T-helper 17 cell (primary cell): ENCODE results near the gene TBC1D8B. TPM values are rescaled to one million over a fixed set of nuclear protein-coding genes. Genes with fewer than 3 reads are reported as not detected.
A peak's percentile ranks its signal among the peaks of the same experiment; 100 is the strongest.
"Not testable (repeated sequence)": the region's sequence is repeated elsewhere in the genome, so short reads cannot be mapped to it uniquely, and the experiment has no call there.

Experiments used
- ATAC-seq: fragments of 150-1000 bp; cut with Tn5 transposase; 2 replicates; pipeline ENCODE4 v1.10.0; 2021; ENCODE audit warnings: mild to moderate bottlenecking, moderate library complexity
- DNase-seq, 3 donors: peaks; one replicate each; pipeline versions ENCODE4 v3.0.0 to v3.0.0-alpha.2; 2020 to 2021
- H3K9me3 ChIP-seq: one replicate; pipeline ENCODE4 v1.7.0; 2013; ENCODE audit warnings: low read length, mild to moderate bottlenecking; ENCODE audit not compliant: control insufficient read depth, poor library complexity, severe bottlenecking
- H3K27ac Mint-ChIP-seq: one replicate; pipeline ENCODE4 v1.8.0; 2022; ENCODE audit warnings: mild to moderate bottlenecking, moderate library complexity, mixed read lengths
- H3K27me3 Mint-ChIP-seq: one replicate; pipeline ENCODE4 v1.8.0; 2022; ENCODE audit warnings: mixed read lengths
- H3K36me3 Mint-ChIP-seq: one replicate; pipeline ENCODE4 v1.8.0; 2022; ENCODE audit warnings: low read depth, mixed read lengths
- H3K4me1 Mint-ChIP-seq: one replicate; pipeline ENCODE4 v1.8.0; 2022; ENCODE audit warnings: mild to moderate bottlenecking, mixed read lengths
- H3K4me3 Mint-ChIP-seq: one replicate; pipeline ENCODE4 v1.8.0; 2022; ENCODE audit warnings: mild to moderate bottlenecking, moderate library complexity, mixed read lengths
- total RNA-seq, 4 donors: library from RNA in 2 of 4; stranded (reverse) in 2 of 4; gene quantifications; one replicate each; pipeline ENCODE4 v1.2.3 and lab custom pipeline; 2022 to 2026

TBC1D8B gene
- total RNA-seq, 2 donors from 2014 or later: 0.65 to 1.8 TPM

DNA sequence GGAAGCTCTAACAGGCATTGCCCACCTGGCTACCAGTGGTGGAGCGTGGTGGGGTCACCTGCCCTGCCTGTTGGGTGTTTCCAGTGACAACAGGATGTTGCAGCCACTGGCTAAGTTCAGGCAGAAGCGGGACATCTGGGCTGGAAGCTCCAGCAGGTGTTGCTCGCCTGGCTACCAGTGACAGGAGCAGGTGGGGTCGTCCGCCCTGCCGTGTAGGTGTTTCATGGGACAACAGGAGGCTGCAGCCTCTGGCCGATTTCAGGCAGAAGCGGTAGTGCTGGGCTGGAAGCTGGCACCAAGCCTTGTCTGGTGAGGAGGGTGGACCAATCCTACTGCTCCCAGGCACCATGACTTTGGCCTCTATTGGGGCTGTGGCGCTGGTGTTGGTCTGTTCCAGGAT, 61.2 kb downstream of the TBC1D8B start:
- Mint-ChIP-seq H3K27ac (no peak overlapping the region), H3K4me1 (no peaks in the 10 kb centered on the region), H3K36me3 (no peaks in the 10 kb centered on the region), H3K4me3 (no peak overlapping the region), H3K27me3 (no peaks in the 10 kb centered on the region)
- no peak for DNase-seq
- no peak for ATAC-seq
- no peaks in the 10 kb centered on the region for H3K9me3 ChIP-seq

DNA sequence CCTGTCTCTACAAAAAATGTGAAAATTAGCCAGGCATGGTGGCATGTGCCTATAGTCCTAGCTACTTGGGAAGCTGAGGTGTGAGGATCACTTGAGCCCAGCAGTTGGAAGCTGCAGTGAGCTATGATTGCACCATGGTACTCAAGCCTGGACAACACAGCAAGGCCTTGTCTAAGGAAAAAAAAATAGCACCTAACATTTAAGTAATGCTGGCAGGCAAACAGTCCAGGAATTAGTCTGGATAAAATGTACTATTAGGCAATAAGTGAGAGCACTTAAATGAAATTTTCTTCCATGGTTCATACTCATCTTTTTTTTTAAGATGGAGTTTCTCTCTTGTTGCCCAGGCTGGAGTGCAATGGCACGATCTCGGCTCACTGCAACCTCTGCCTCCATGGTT, 70.3 kb downstream of the TBC1D8B start:
- not testable (repeated sequence) for H3K27ac Mint-ChIP-seq, H3K4me3 Mint-ChIP-seq, H3K4me1 Mint-ChIP-seq, ATAC-seq, H3K27me3 Mint-ChIP-seq, H3K36me3 Mint-ChIP-seq, DNase-seq, H3K9me3 ChIP-seq

DNA sequence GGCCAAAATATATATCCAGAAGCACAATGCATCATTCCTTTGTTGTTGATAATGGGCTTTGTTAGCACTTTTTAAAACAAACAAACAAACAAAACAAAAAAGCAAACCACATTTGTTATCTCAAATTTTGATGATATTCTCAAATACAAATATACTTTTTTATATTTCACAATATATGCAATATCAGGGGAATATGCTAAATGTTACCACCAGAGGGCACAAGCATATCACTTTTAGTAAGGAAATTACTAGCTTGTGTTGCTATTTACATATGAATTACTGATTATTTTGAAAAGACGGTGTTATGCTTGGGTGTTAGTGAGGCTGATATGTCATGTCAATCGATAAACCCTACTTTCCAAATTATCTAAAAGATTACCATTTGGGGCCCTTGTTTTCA, 71.6 kb downstream of the TBC1D8B start:
- DNase-seq (no peak), ATAC-seq (no peak)
- no peak overlapping the region for H3K4me3 Mint-ChIP-seq
- no peaks in the 10 kb centered on the region for H3K36me3 Mint-ChIP-seq
- H3K9me3 ChIP-seq: no peaks in the 10 kb centered on the region
- H3K4me1 Mint-ChIP-seq: no peaks in the 10 kb centered on the region
- H3K27ac Mint-ChIP-seq: no peak overlapping the region
- peaks cover 11% of the 10 kb centered on the region for H3K27me3 Mint-ChIP-seq

DNA sequence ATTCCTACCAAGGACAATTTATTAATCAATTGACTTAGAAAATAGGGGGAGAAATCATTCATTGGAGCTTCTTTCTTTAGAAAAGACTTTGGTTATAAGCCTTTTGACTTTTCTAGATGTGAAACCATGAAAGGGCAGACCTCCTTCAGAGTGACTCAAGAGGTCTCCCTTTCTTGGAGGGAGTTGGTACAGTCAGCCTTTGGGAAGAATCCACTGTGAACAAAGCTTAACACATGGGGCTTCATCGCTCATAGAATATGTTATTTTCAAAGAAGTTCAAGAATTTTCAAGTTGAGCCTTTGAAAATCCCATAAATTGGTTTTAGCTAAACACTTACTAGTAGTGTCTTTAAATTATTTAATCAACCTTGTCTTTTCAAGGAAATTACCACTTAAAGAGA, 72.7 kb downstream of the TBC1D8B start:
- Mint-ChIP-seq H3K36me3 (no peaks in the 10 kb centered on the region), H3K4me3 (no peak overlapping the region), H3K27ac (no peak overlapping the region), H3K4me1 (no peaks in the 10 kb centered on the region), H3K27me3 (peaks cover 18% of the 10 kb centered on the region)
- ATAC-seq (no peak), DNase-seq (no peak)
- no peaks in the 10 kb centered on the region for H3K9me3 ChIP-seq

DNA sequence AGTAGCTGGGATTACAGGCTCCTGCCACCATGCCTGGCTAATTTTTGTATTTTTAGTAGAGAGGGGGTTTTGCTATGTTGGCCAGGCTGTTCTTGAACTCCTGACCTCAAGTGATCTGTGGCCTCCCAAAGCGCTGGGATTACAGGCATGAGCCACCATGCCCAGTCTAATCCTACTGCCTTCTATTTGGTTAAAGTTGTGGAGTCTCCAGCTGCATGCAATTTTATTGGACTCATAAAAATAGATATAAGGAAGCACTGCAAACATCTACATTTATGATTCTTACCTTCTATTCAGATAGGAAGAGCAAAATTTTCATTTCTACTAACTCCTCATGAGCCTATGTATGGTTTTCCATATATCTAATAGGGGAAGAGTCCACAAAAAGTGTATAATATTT, 87.0 kb downstream of the TBC1D8B start:
- ATAC-seq: no peak
- no peak for DNase-seq
- Mint-ChIP-seq H3K36me3 (no peaks in the 10 kb centered on the region), H3K27ac (no peak overlapping the region), H3K27me3 (peaks cover 8% of the 10 kb centered on the region), H3K4me3 (no peak overlapping the region), H3K4me1 (no peaks in the 10 kb centered on the region)
- H3K9me3 ChIP-seq: no peaks in the 10 kb centered on the region

DNA sequence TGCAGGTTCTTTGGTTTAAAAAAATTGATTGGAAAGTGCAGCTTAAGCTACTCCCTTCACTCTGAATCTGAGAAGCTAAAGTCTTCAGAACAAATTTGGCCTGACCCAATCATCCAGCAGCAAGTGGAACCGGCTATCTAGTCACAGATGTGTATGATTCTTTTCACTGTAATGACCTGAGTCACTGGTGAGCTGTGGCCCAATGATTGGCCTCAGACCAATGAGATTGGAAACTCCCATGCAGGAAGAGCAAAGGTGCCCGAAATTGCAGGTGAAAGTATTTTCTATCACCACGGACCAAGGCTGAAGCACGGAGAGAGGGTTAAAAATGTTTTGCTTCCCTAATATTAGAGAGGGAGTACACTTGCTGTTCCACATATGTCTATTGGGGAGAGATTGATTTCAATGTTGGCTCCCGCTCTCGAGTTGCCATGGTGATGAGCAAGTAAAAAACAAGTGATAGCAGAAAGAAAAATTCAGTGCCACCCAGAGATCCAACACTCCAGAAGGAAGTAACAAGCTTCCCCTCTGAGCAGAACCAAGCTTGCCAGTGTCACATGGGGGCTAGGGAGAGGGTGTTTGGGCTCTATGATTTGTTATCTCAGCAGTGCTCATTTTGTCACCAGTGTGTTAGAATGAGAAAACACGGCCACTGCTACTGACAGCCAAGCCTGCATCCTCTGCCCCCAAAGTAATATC, 89.4 kb downstream of the TBC1D8B start:
- Mint-ChIP-seq H3K27ac (no peak overlapping the region), H3K36me3 (no peaks in the 10 kb centered on the region), H3K27me3 (peaks cover 8% of the 10 kb centered on the region), H3K4me3 (no peak overlapping the region), H3K4me1 (no peaks in the 10 kb centered on the region)
- DNase-seq (no peak), ATAC-seq (no peak)
- H3K9me3 ChIP-seq: no peaks in the 10 kb centered on the region

DNA sequence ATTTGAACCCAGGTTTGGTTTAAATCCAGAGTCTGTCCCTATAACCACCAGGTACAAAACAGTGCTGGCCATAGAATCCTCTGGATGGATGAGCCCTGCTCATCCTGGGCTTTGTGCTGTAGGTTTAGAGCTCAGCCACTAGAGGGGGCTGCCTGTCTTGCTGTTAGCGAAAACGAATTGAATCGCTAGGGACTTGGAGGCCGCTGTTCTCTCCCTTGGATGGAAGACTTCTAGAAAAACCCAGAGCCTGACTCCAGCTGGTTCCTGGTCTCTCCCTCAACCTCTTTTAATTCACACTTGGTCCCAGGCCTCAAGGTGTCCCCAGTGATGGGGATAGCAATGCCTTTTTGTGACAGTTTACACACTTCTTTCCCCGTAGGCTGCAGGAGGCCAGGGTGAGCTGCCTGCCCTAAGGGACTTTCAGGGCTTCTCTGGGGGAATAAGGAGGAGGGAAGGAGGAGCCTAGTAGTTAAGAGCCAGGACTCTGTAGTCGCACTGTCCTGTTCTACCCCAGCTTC, 92.0 kb downstream of the TBC1D8B start:
- Mint-ChIP-seq H3K4me1 (no peaks in the 10 kb centered on the region), H3K27me3 (peaks cover 8% of the 10 kb centered on the region), H3K27ac (no peak overlapping the region), H3K36me3 (no peaks in the 10 kb centered on the region), H3K4me3 (peak overlapping the region; percentile 49)
- DNase-seq (peak; percentile 9 to 21 (median 14)), ATAC-seq (peak; percentile 60)
- no peaks in the 10 kb centered on the region for H3K9me3 ChIP-seq

DNA sequence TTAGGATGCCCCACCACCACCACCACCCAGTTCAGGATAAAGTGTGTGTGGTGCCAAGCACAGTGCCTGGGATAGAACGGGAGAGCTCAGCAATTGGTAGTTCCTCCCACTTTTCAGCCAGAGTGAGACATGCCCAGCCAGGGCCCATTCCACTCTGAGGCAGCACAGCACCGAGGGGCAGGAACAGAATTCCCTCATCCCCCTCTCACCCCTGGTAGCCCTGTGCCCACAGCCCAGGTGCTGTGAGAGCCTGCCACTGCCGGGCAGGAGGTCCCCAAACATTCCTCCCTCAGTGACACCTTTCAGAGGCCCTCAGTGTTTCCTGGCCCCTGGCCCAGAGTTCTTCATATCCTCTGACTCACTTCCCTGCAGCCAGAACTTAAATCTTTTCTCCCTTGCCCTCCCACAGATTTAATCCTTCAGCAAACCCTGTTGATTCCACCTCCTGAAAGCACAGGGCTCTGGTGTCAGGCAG, 92.5 kb downstream of the TBC1D8B start:
- ATAC-seq: no peak
- Mint-ChIP-seq H3K36me3 (no peaks in the 10 kb centered on the region), H3K27me3 (peaks cover 8% of the 10 kb centered on the region), H3K4me1 (no peaks in the 10 kb centered on the region), H3K4me3 (no peak overlapping the region), H3K27ac (no peak overlapping the region)
- no peak for DNase-seq
- no peaks in the 10 kb centered on the region for H3K9me3 ChIP-seq

DNA sequence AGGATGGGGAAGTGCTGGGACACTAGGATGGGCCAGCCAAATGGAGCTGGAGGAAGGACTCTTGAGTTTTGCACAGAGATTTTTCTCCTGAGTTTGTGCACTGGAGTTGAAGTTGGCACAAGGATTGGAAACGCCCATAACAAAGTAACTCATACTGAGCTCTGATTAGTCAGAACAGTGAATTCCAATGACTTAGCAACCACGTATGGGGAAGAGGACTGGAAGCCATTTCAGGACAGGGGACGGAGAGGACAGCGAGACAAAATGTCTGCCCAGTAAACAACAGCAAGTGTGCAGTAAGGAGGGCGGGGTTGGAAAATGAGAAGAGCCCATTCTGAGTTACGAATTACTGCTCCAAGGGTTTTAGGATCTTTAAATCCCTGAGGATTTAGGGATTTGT, 94.8 kb downstream of the TBC1D8B start:
- Mint-ChIP-seq H3K27ac (no peak overlapping the region), H3K27me3 (peaks cover 8% of the 10 kb centered on the region), H3K36me3 (no peaks in the 10 kb centered on the region), H3K4me3 (no peak overlapping the region), H3K4me1 (no peaks in the 10 kb centered on the region)
- DNase-seq: no peak
- no peaks in the 10 kb centered on the region for H3K9me3 ChIP-seq
- no peak for ATAC-seq

DNA sequence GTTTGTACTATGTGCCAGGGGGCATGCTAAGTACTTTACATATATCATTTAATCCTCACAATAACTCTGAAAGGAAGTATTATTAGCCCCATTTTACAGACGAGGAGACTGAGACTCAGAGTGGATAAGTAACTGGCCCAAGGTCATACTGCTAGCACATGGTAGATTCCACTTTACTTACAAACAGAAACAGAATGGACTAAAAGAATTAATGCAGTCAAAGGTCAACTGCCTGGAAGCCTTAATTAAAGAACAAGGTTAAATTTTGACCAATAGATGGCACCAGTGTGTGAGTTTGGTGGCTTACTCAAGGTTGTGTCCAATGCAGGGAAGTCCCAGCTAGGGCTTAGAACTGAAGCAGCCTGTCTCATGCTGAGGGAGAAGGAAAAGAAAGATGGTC, 96.0 kb downstream of the TBC1D8B start:
- Mint-ChIP-seq H3K27me3 (peaks cover 2% of the 10 kb centered on the region), H3K36me3 (no peaks in the 10 kb centered on the region), H3K4me1 (no peaks in the 10 kb centered on the region), H3K4me3 (no peak overlapping the region), H3K27ac (no peak overlapping the region)
- peak in 1 of 3 donors; percentile 6 for DNase-seq
- no peaks in the 10 kb centered on the region for H3K9me3 ChIP-seq
- peak; percentile 68 for ATAC-seq

DNA sequence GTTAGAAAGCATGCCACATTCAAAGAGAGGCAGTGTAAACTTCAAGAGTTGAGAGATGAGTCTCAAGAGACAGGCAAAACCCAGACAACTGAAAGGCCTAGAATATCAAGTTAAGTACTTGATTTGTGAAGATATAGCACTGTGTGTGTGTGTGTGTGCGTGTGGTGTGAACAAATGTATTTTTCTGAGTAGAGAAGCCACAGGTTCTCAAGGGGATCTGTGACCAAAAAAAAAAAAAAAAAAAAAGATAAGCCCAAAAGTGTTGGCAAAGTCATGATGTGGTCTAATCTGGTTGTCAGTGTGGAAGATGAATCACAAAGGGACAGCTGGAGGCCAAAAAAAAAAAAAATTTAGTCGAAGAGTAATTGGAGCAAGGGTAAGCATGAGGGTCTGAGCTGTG, 96.8 kb downstream of the TBC1D8B start:
- Mint-ChIP-seq H3K27me3 (no peaks in the 10 kb centered on the region), H3K36me3 (no peaks in the 10 kb centered on the region), H3K27ac (peak overlapping the region; percentile 27), H3K4me3 (no peak overlapping the region), H3K4me1 (no peaks in the 10 kb centered on the region)
- DNase-seq (no peak), ATAC-seq (no peak)
- H3K9me3 ChIP-seq: no peaks in the 10 kb centered on the region

DNA sequence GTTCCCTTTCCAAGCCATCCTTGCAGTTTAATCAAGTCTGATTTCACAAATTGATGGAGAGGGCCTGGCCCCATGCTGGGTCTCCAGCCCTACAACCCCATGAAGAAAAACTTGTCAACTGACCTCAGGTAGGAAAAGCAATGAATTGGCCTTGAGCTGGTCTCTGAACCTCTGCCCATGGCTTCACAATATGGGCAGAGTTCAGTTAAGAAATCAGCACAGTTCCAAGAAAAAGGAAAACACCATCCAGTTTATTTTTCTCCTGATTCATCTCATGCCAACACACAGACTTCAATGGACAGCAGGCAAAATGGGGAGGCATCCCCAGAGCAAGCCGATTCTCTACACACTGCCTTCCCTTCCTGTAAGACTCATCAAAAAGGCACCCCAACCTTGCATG, 97.4 kb downstream of the TBC1D8B start:
- no peaks in the 10 kb centered on the region for H3K27me3 Mint-ChIP-seq
- ATAC-seq: no peak
- no peaks in the 10 kb centered on the region for H3K36me3 Mint-ChIP-seq
- no peak overlapping the region for H3K27ac Mint-ChIP-seq
- no peak overlapping the region for H3K4me3 Mint-ChIP-seq
- no peak for DNase-seq
- H3K9me3 ChIP-seq: no peaks in the 10 kb centered on the region
- H3K4me1 Mint-ChIP-seq: no peaks in the 10 kb centered on the region

DNA sequence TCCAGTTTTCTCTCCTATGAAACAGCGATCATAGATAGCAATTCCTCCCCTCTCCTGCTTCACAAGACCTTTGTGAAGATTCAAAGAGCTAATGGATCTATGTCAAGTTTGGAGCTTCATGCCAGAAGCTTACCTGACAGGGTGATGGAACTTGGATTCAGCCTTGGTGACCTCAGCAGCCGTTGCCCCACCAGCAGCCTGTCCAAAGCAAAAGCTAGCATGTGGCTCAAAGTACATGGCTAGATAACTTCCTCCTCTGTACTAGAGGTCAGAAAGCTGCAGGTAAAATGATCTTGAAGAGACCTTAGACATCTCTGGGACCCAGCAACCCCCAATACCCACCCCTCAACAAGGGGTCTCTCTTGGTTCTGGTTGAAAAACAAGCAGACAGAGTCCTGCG, 98.9 kb downstream of the TBC1D8B start:
- no peaks in the 10 kb centered on the region for H3K27me3 Mint-ChIP-seq
- no peaks in the 10 kb centered on the region for H3K36me3 Mint-ChIP-seq
- ATAC-seq (no peak), DNase-seq (no peak)
- H3K4me3 Mint-ChIP-seq: no peak overlapping the region
- no peaks in the 10 kb centered on the region for H3K9me3 ChIP-seq
- no peak overlapping the region for H3K27ac Mint-ChIP-seq
- no peaks in the 10 kb centered on the region for H3K4me1 Mint-ChIP-seq

DNA sequence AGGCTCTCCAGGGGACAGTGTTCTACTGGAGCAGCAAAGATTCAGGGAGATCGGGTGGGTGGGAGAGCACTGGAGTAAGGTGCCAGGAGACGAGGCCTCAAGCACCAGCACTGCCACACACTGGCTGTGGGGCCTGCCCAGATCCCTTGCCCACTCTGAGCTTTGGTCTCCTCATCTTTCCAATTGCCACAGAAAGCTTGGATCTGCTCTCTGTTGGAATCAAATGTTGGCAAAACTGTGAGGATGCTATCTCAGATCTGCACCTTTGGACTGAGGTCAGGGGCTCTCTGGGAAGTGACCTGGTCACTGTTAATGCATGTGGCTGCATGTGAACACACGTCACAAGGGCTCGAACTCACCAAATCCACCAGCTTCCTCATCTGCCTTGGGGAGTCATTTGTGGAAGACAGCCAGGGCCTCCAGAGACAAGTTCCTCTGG, 99.3 kb downstream of the TBC1D8B start:
- DNase-seq (no peak), ATAC-seq (no peak)
- H3K36me3 Mint-ChIP-seq: no peaks in the 10 kb centered on the region
- H3K27me3 Mint-ChIP-seq: no peaks in the 10 kb centered on the region
- H3K27ac Mint-ChIP-seq: no peak overlapping the region
- H3K4me1 Mint-ChIP-seq: no peaks in the 10 kb centered on the region
- no peaks in the 10 kb centered on the region for H3K9me3 ChIP-seq
- H3K4me3 Mint-ChIP-seq: no peak overlapping the region
